NB4 (cell line): ENCODE data around the gene RFX2.

ENCODE experiments used
- DNase-seq: peaks from one replicate; pipeline ENCODE4 v3.0.0; 2010; ENCODE audit warnings: low read depth
- H3K4me3 ChIP-seq: one replicate; pipeline ENCODE4 v1.5.1; 2011; ENCODE audit warnings: mild to moderate bottlenecking, low read depth, low read length, moderate library complexity
- CTCF ChIP-seq: IDR thresholded peaks from one replicate; pipeline ENCODE4 v1.5.1; 2012; ENCODE audit warnings: low read depth, low read length
- MYC ChIP-seq: IDR thresholded peaks from 2 replicates; pipeline ENCODE4 v1.6.1; 2011; ENCODE audit warnings: low read depth, low read length
- POLR2A ChIP-seq: IDR thresholded peaks from 2 replicates; pipeline ENCODE4 v1.6.1; 2011; ENCODE audit warnings: mild to moderate bottlenecking; ENCODE audit not compliant: insufficient read length; ENCODE audit errors: extremely low read depth
- TF ChIP-seq, protein P1 (sequence below): IDR thresholded peaks from 2 replicates; pipeline ENCODE4 v1.6.1; 2011; ENCODE audit warnings: low read depth, low read length

RFX2 gene

DNA sequence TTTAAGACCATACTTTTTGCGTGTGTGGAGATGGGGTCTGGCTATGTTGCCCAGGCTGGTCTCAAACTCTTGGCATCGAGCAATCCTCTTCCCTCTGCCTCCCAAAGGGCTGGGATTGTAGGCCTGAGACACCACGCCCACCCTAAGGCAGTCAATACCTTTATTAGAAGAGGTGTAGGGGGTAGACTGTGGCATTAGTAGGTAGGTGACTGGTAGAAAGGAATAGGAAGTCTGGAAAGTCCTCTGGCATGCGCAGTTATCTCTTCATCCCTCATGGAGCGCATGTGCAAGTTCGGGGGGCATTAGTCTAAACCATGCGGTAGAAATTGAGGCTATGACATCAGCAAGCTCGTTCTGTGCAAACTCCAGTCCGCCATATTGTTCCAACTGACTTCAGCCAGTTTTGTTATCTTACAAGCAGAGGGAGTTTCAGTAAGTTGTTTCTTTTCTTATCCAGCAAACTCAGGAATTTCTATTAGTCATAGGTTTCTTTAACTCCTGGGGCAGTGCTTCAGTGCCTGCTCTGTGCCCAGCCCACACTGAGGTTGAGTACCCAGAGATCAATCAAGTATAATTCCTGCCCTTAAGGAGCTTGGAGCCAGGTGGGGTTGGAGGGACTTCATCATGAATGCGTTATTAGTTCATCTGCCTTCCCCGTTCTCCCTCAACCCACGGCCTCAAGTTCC is 125.1 kb downstream of the RFX2 start:
- TF ChIP-seq POLR2A (no peak), CTCF (no peak), MYC (no peak)
- TF ChIP-seq, protein P1, sequence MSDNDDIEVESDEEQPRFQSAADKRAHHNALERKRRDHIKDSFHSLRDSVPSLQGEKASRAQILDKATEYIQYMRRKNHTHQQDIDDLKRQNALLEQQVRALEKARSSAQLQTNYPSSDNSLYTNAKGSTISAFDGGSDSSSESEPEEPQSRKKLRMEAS: no peak
- no peak overlapping the region for H3K4me3 ChIP-seq
- no peak for DNase-seq

GRCh38 chr19:5984600-5984999 is 125.7 kb downstream of the RFX2 start:
- peak; percentile 91 for DNase-seq
- H3K4me3 ChIP-seq: no peak overlapping the region
- TF ChIP-seq CTCF (no peak), POLR2A (peak; percentile 69), MYC (peak; percentile 46; the same call in 1 of the 2 replicates)
- TF ChIP-seq, protein P1: peak; percentile 65; the same call in 1 of the 2 replicates

GRCh38 chr19:5983367-5983955 is 126.8 kb downstream of the RFX2 start:
- peak overlapping the region; percentile 32 for H3K4me3 ChIP-seq
- 0 out of 2 replicates have a peak, but pooled peaks have one; percentile 67 for TF ChIP-seq MYC
- TF ChIP-seq CTCF: no peak
- peak; percentile 16 for TF ChIP-seq POLR2A
- TF ChIP-seq, protein P1: peak; percentile 51
- DNase-seq: peak; percentile 78

GRCh38 chr19:5978606-5979552 is 131.4 kb downstream of the RFX2 start:
- H3K4me3 ChIP-seq: peak overlapping the region; percentile 90
- no peak for TF ChIP-seq CTCF
- no peak for TF ChIP-seq POLR2A
- TF ChIP-seq, protein P1: no peak
- no peak for TF ChIP-seq MYC
- peak; percentile 46 for DNase-seq

GRCh38 chr19:5977785-5978605 is 132.3 kb downstream of the RFX2 start, which contains the start of gene RANBP3:
Gene RANBP3 (minus strand): TSS chr19:5978140. CDS start chr19:5978082, 58 bp downstream.
- DNase-seq: peak; percentile 96
- peak within 1 kb of the TSS; percentile 90 for H3K4me3 ChIP-seq
- TF ChIP-seq CTCF (no peak), POLR2A (peak; percentile 82), MYC (peak; percentile 49; the same call in 1 of the 2 replicates)
- TF ChIP-seq, protein P1: peak; percentile 95
